Activated CD4-positive, alpha-beta T cell treated with anti-CD3 and anti-CD28 coated beads, Interleukin-2, amount 50 U/mL, for 1 hour (primary cell): ENCODE data around the gene MRPS6.

Experiments used
- DNase-seq: peaks from one replicate; pipeline ENCODE4 v3.0.0-alpha.2; 2020

The MRPS6 gene

DNA sequence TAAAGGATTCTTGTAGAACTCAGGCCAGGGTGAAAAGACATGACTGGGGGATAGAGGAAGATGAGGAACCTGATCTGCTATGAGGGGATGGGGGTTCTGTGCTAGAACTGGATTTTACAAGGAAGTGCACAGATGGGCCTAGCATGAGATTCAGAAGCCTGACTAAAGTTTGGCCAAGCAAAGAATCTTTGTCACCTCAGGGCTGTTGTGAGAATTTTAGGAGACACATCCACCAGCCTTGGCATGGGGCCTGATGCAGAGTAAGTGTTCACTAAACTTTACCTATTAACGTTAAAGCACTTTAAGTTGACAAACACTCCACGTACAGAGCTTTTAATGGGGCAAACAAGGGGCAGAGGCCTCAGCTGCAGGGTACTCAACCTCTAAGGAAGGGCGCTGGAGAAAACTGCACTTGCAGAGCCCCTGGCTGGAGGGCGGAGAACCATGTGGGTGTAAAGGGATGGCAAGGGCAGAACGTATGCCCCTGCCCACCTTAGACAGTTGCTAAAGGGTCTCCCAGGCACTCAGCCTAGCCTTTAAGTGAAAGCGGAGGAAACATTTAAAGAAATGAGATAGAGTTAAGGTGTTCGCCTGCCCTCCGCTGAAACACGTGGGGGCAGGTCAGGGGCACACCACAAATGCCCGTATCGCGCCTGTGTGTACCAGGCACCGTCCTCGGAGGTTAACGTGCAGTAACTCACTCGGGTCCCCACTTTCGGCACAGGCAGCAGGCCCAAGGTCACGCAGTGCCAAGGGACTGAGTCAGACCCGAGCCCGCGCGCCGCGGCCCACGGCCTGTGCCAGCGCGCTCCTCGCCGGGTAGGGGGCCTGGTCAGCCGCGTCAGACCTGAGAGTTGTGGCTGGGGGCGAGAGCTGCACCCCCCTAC is 990 bp upstream of the MRPS6 start:
- DNase-seq: no peak

DNA sequence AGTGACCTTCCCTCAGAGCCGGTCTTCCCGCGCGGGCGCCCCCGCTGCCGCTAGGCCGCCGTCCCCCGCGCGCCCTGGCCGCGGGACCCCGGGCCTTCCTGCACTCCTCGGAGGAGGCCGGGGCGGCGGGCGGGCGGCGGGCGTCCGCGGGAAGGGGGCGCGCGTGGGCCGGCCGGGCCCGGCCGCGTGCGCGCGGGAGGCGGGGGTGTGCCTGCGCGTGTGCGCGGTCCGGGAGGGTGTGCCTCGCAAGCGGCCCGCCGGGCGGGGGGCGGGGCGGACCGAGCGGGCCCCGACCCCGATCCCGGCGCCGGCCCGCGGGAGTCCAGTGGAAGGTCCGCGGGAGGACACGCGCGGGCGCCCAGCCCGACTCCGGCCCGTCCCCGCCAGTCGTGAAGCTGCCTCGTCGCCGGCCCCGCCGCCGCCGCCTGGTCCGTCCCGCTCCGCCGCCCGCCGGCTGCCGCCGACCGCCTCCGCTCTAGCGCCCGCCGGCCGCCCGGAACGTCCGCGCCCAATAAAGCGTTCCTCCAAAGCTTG is 438 bp downstream of the MRPS6 start:
- DNase-seq: peak; percentile 38

DNA sequence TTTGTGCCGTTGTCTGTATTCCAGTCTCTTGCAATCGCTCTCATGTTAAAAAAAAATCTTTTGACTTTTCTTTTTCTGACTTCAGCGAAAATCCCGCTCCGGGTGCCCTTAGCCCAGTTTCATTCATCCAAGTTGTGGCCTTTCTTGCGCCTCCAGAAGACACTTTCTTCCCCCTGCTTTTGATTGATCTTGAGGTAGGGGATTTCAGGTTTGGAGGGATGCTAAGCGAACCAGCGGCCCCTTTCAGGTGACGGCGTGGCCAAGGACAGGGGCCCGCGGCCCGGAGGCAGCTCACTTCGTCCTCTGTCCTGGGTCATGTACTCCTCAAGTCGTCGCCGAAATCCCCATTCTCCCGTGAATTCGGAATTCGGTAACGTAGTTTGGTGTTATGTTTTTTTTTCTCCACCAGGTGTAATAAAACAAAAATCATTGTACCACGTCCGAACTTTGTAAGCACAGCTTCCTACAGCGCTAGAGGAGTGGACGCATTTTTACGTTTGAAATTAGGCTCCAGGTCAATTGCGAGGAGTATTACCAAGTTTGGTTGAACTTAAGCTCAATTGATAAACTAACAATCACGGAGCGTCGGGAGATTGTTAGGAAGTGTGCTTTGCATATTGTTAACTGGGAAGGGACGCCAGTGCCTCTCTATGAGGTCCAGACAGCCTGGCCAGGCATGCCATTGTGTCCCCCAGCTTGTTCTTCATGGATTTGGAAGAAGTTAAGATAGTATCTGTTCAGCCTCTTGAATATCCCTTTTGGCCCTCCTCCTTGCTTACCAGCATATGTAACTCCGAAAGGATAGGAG is 1.1 kb downstream of the MRPS6 start:
- no peak for DNase-seq

DNA sequence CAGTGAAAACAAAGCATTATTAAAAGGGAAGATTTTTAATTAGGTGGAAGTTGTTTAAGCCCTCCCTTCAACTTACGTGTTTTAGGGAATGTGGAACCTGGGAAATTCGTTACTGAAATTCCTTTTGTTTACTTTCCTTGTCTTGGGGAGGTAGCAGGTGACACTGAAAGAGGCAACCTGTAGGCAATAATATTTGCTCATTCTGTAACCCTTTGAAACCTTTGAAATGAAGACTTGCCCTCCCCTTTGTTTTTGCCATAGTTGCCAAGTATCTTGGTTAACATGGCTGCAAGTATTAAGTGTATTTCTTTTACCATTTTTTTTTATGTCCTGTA is 1.7 kb downstream of the MRPS6 start:
- no peak for DNase-seq

DNA sequence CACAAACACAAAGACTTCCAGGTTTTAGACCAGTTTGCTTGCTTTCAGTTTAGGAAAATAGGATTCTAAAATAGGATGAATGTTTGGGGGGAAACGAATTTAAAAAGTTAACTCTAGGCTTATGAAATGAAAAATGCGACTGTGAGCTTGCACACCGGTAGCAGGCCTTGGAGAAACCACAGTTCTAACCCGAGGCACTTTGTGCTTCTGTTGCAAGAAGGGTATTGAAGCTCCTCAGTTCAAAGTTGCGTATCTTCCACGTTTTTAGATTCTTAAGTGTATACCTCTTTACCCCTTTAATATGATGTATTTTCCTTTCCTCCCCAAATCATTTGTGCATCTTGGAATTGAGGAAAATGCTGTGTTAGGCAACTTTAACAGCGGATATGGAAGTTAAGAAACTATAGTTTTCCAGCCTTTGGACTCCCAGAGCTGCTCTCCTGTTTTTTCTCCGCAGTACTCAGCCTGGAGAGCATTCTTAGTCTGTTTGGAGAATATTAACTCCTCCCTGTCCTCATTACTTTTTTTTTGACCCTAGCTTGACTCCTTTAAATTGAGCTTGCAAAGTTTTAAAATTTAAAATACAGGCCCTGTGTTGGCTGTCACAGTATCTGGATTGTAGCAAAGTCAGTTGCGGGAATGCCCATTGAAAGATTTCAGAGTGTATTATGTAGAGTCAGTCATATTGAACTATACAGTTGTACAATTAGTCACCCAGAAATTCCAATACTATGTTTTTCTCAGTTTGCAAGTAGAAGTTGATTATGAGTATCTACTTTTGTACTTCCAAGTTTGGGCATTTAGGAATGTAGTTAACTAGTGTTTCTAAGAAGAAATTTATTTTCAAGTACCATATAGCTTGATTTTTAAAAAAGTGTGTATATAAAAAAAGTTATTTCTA is 2.6 kb downstream of the MRPS6 start:
- no peak for DNase-seq

DNA sequence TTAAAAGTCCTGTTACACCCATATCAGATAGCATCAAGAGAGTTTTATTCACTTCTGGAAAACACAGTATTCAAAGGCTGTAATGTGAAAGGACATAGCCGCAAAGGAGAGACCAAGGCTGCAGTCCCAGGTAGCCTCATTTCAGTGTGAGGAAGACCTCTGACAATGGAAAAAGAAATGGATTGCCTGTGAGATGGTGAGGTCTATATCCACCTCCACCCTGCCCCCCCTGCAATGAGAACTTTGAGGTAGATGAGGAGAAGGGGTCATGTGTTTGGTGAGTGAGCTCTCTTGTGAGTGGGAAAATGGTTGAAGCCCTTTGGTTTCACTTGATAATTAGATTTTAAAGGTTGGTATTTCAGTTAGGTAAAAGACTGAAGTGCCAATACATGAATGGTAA is 3.5 kb downstream of the MRPS6 start:
- DNase-seq: no peak

DNA sequence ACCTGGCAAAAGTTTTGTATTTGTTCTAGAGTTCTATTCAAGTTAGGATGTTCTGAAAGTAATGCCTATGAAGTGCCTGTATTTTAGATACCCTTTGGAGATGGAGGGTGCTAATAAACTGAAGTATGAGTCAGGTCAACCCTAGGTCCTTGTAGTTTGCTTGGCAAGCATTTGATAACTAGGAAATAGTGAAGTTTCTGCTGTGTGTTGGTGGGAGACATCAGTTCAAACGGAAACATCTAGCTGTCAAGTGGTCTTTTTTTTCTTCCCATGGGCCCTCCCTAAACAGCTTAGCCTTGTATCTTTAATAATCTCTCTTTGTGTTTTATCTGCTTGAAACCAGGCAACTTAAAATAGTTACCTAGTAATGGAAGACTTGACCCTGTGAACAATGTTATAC is 4.5 kb downstream of the MRPS6 start:
- no peak for DNase-seq

DNA sequence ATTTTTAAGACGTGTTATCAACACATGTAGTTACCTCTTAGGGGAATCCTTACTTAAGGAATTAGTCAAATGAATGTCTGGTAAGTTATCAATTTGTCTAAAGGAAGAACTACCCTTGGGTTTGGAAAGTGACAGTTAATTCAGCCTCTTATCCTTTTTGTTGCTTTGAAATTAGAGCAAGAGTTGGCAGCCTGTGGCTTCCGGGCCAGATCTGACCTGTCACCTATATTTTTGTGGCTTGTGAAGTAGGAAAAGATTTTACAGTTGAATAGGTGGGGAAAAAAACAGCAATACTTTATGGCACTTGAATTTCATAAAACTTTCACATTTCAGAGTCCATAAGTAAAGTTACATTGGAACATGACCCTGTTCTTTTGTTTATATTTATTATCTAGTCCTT is 5.5 kb downstream of the MRPS6 start:
- DNase-seq: peak; percentile 25

DNA sequence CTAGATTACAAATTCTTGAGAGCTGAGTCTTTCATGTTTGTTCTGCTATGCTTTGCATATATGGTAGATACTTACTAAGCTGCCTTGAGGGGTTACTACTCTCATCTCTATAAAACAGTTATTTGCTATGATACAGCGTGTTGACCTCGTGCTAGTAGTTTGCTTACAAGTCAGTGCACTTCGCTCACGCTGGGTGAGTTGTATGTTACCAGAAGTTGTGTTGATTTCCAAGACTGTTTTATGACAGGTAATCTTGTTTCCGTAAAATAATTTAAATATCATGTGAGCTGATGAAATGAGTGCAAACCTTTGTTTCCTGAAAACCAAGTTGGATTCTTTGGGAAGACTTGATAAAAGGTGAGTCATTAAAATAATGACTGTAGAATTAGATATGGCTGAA is 7.3 kb downstream of the MRPS6 start:
- DNase-seq: no peak

DNA sequence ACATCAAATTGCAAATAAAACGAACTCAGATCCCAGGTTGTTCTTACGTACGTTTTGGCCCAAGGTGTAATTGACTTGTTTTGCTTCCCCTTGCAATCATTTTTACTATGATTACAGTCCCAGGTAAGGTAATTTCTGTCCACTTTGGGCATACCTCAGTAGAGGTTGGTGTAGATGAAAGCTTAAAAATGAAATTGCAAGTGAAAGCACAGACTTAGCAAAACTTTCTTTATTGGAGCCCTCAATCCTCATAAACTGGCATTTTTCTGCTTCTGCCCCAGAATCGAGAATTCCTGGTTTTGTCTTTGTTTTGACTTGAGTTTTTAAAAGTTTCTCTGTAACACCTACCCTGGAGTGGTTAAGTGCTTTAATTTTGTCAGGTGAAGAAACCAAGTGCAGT is 9.4 kb downstream of the MRPS6 start:
- DNase-seq: no peak

DNA sequence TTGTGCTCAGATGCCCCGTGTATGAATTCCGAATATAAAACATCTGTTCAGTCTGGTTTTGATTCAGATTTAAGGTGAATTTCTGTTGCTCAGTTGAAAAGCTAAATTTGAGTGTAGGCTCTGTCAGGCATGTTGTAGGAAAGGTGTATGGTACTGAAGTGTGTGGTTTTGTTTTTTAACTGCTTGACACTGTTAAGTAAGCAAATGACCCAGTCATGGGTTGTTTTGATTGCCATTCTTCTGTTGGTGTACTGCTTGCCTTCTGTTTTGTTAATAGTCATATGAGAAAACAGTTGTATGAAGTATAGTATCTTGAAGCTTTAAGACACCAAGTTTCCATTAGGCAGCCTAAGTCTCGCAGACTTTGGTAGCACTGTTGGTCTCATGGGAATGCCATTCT is 10.0 kb downstream of the MRPS6 start:
- no peak for DNase-seq

DNA sequence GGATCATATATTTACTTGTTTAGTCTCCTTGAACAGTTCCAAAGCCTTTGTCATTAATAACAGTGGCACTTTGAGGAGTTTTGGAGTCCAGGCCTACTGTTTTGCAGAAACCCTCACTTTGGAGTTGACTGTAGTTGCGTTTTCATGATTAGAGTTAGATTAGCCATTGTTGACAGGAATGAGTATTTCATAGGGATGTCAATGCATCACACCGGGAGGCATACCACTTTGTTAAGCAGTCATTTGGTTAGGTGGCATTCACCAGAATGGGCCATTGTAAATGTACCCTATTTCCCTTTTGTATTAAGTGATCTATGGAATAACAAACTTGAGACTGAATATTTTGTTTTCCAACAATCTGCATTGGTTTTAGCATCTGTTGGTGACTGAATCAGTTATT is 11.8 kb downstream of the MRPS6 start:
- no peak for DNase-seq

DNA sequence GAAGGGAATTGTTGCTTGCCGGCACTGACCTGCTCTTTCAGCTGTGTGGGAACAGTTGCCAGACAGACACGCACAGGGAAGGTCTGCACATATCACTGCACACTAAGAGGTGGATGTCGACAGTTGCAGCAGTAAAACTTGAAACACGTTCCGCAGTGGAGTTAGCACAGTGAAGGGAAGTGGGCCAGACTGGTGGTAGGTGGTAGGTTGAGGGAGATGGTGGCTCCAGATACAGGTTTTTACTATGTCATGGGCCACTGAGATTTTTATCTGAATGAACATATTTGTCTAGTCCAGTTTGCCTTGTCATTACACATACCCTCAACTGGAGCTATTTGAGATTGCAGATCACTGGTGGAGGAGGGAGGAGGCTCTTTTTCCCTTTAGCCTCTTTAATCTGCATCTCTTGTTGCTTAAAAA is 13.5 kb downstream of the MRPS6 start:
- DNase-seq: no peak

DNA sequence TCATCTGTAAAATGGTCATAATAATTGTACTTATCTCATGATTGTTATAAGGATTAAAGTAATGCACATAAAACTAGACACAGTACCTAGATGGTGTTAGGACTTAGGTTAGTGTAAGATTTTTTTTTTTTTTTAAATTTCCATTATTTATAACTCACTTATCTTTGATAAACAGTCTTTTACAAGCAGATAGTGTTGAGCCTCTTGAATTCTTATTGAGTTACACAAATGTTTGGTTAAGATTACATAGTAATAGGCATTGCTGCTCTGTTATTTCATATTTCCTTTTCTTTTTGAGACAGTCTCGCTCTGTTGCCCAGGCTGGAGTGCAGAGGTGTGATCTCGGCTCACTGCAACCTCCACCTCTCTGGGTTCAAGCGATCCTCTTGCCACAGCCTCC is 15.4 kb downstream of the MRPS6 start:
- DNase-seq: no peak

DNA sequence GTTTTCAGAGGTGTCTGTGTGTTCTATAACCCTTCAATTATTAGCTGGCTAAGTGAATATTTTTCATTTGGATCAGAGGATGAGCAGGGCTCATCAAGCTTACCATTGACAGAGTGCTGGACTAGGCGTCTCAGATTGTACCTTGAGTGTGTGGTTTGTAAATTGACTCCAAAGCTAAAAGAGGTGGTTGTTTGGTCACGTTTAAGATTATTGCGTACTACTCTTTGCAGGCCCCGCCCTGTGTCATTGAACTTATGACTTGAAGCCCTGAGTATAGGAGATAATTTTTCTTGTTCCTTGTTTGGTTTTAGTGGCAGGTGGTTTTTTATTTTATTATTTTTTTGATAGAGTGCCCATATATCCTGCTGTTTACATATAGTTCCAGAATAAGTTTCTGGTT is 17.7 kb downstream of the MRPS6 start:
- DNase-seq: no peak

DNA sequence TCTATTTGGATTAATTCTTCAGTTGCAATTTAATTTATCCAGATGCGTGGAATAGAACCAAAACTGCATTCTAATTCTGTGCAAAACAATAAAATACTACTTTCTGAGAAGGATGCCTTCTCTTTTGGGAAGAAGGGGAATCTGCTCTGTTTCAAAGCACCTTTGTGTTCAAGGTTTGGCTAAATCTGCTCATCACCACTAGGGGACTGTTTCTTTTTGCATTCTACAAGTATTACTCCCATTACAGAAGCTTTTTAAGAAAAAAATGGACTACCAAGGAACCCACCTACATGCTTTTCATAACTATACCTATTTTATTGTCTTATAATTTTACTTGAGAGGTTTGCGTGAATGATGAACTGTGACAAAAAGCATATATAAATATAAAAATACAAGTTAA is 18.2 kb downstream of the MRPS6 start:
- no peak for DNase-seq

DNA sequence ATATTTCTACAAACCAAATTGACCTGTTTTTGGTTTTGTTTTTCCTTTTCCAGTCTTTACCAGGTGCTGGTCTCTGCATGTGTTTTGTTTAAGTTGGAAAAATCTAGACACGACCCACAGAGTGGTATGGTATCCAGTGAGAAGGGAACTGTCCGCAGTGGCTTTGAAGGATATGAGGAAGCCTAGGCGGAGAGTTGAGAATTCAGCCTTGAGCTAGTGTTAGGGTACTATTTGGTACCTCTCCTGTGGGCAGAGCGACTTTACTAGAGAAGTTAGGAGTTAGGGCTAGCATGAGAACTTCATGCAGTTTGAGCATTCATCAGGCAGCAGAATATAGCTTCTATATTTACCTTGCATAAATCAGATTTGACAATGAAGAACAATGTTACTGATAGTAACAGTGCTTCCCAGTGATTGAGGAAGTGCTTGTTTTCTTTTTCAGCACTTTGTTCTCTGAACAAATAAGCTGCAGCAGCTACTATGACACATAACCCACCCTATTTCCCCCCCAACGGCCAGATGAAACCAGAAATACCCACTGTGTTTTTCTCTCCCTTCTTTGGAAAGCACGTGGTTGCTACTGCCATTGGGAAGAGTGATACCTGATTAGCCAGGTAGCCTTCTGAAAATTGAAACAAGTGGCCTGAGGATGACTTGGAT is 19.0 kb downstream of the MRPS6 start:
- no peak for DNase-seq

DNA sequence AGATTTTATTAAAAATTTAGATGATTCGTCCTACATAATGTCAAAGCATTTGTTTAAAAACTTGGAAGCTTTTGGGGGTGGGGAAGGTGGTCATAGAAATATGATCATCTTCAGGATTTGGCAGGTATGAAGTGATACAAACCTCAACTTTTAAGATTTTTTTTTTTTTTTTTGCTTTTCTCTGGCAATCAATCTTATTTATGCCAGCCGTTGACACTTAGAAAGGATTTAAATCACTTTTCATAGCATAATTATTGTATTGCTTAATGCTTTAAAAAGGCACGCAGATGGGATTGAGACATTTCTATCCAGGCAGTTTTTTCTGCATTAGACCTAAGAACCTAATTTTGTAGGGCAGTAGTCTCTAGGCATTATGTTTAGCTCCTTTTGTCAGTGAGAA is 19.7 kb downstream of the MRPS6 start:
- no peak for DNase-seq

DNA sequence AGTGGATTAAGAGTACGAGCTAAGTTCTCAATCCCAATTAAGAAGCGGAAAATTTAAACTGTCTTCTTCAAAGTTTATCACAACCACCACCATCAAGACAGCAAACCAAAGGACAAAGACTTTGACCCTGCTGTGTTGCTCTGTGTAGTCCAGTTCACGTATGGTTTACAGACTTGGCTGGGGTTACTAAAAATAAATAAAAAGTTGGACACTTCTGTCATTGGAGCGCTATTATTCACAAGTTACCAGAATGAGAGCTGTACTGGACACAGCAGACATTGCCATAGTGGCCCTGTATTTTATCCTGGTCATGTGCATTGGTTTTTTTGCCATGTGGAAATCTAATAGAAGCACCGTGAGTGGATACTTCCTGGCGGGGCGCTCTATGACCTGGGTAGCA is 21.6 kb downstream of the MRPS6 start:
- DNase-seq: no peak

DNA sequence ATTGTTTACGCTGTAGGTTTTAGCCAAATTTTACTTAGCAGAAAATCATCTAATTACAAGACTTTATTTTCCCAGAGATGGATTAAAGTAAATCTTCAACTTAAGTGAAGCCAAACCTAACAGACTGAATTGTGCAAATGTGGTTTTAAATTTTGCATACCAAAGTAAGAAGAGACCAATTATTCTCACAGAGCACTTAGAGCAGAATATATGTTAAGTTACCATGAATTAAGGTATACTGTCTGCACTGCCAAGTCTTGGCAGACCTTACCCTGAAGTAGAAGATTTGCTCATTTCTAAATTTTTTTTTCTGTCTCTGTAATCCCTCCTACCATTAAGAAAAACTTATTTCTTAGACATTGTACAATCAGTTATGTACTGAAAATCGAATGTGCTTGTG is 24.1 kb downstream of the MRPS6 start:
- DNase-seq: no peak

DNA sequence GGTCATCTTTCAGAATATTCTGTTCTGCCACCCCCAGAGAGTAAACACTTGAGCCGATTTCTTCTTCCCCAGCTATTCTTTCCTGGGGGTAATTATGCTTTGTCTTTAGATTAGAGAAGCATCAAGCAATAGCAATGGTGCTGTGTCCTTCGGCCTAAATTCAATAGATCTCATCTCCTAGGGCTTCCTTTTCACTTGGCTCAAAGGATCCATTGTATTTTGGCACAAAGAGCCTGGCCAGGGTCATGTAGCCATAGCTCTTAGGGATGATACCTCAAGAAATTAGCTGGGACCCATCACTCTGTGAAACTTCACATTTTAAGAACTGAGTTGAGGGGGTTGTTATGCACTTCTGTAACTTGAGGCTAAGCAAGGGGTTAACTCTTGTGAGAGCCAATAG is 27.0 kb downstream of the MRPS6 start:
- DNase-seq: no peak

DNA sequence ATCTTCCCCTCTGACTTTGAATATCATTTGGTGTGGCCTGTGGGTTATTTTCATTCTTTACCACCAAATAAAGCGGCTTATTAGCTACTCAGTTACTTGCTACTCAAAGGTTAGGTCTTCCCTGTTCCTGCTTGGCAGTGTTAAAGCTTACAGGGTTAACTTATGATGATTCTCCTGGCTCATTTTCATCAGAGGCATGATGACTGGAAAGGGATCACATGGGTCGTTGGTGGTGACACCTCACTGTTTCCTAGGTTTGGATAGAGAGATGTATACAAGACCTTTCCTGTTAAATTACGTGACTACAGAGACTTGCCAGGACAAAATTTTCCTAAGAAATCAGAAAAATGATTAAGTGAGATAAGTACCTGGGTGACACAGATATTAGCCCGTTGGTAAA is 27.4 kb downstream of the MRPS6 start:
- no peak for DNase-seq
